ENCODE data around the gene ZWILCH.
A peak's percentile ranks its signal among the peaks of the same experiment; 100 is the strongest.

Gene ZWILCH

GRCh38 chr15:66580643-66581042 lies 75.5 kb downstream of the ZWILCH start:
- TF ChIP-seq GATA3 (IDR thresholded peaks at IDR 0.05; ENCODE audit: low read depth, low read length) (no peak), GATA2 (IDR thresholded peaks at IDR 0.05; ENCODE audit: low read depth, low read length) (no peak)

- TF ChIP-seq GATA3 (IDR thresholded peaks at IDR 0.05; ENCODE audit: low read depth, low read length) (no peak), GATA2 (IDR thresholded peaks at IDR 0.05; ENCODE audit: low read depth, low read length) (no peak)
These were observed 76.9 kb downstream of the ZWILCH start for GRCh38 chr15:66581972-66582537.

GRCh38 chr15:66586155-66586976 lies 81.2 kb downstream of the ZWILCH start:
- TF ChIP-seq GATA2 (IDR thresholded peaks at IDR 0.05; ENCODE audit: low read depth, low read length) (no peak), GATA3 (IDR thresholded peaks at IDR 0.05; ENCODE audit: low read depth, low read length) (no peak)

- TF ChIP-seq GATA3 (IDR thresholded peaks at IDR 0.05; ENCODE audit: low read depth, low read length) (no peak), GATA2 (IDR thresholded peaks at IDR 0.05; ENCODE audit: low read depth, low read length) (no peak)
These were observed 81.9 kb downstream of the ZWILCH start for GRCh38 chr15:66587020-66587419.

GRCh38 chr15:66587749-66588148 lies 82.6 kb downstream of the ZWILCH start:
- TF ChIP-seq GATA2 (IDR thresholded peaks at IDR 0.05; ENCODE audit: low read depth, low read length) (no peak), GATA3 (IDR thresholded peaks at IDR 0.05; ENCODE audit: low read depth, low read length) (no peak)

- TF ChIP-seq GATA3 (IDR thresholded peaks at IDR 0.05; ENCODE audit: low read depth, low read length) (no peak), GATA2 (IDR thresholded peaks at IDR 0.05; ENCODE audit: low read depth, low read length) (no peak)
These were observed 83.4 kb downstream of the ZWILCH start for GRCh38 chr15:66588537-66588936.

- no peak for TF ChIP-seq GATA3 (IDR thresholded peaks at IDR 0.05; ENCODE audit: low read depth, low read length)
- TF ChIP-seq GATA2 (IDR thresholded peaks at IDR 0.05; ENCODE audit: low read depth, low read length): no peak
These were observed 83.8 kb downstream of the ZWILCH start for GRCh38 chr15:66588971-66589370.

- TF ChIP-seq GATA3 (IDR thresholded peaks at IDR 0.05; ENCODE audit: low read depth, low read length): no peak
- TF ChIP-seq GATA2 (IDR thresholded peaks at IDR 0.05; ENCODE audit: low read depth, low read length): no peak
These were observed 85.3 kb downstream of the ZWILCH start for GRCh38 chr15:66590435-66590834.

GRCh38 chr15:66591322-66591862 lies 86.3 kb downstream of the ZWILCH start:
- no peak for TF ChIP-seq GATA3 (IDR thresholded peaks at IDR 0.05; ENCODE audit: low read depth, low read length)
- TF ChIP-seq GATA2 (IDR thresholded peaks at IDR 0.05; ENCODE audit: low read depth, low read length): peak; percentile 53

- TF ChIP-seq GATA3 (IDR thresholded peaks at IDR 0.05; ENCODE audit: low read depth, low read length) (no peak), GATA2 (IDR thresholded peaks at IDR 0.05; ENCODE audit: low read depth, low read length) (no peak)
These were observed 87.5 kb downstream of the ZWILCH start for GRCh38 chr15:66592505-66593218.

GRCh38 chr15:66593219-66593780 lies 88.2 kb downstream of the ZWILCH start:
- no peak for TF ChIP-seq GATA3 (IDR thresholded peaks at IDR 0.05; ENCODE audit: low read depth, low read length)
- no peak for TF ChIP-seq GATA2 (IDR thresholded peaks at IDR 0.05; ENCODE audit: low read depth, low read length)

GRCh38 chr15:66594344-66594743 lies 89.2 kb downstream of the ZWILCH start:
- TF ChIP-seq GATA3 (IDR thresholded peaks at IDR 0.05; ENCODE audit: low read depth, low read length): no peak

- TF ChIP-seq GATA2 (IDR thresholded peaks at IDR 0.05; ENCODE audit: low read depth, low read length) (no peak), GATA3 (IDR thresholded peaks at IDR 0.05; ENCODE audit: low read depth, low read length) (no peak)
These were observed 89.7 kb downstream of the ZWILCH start for GRCh38 chr15:66594836-66595235.

- TF ChIP-seq GATA3 (IDR thresholded peaks at IDR 0.05; ENCODE audit: low read depth, low read length) (no peak), GATA2 (IDR thresholded peaks at IDR 0.05; ENCODE audit: low read depth, low read length) (no peak)
These were observed 90.2 kb downstream of the ZWILCH start for GRCh38 chr15:66595332-66595731.
